Stimulated activated CD4-positive, alpha-beta T cell treated with anti-CD3 and anti-CD28 coated beads, Interleukin-12 subunit alpha, Interleukin-12 subunit beta, amount 100 ng/mL, for 48 hours (primary cell): ENCODE data around the gene PLEKHJ1.
"Not testable (repeated sequence)": the region's sequence is repeated elsewhere in the genome, so short reads cannot be mapped to it uniquely, and the experiment has no call there.

ENCODE experiments used
- DNase-seq, 3 donors: peaks; one replicate each; pipeline ENCODE4 v3.0.0-alpha.2; 2020; ENCODE audit warnings: low read depth in 2 of 3, low spot score in 1 of 3

PLEKHJ1 gene

GRCh38 chr19:2236314-2237050 lies at the start of gene PLEKHJ1, which contains the start of gene SF3A2:
Gene PLEKHJ1, minus strand, starts transcription at chr19:2236329. Its CDS starts 81 bp downstream, at chr19:2236248.
Gene SF3A2, plus strand, starts transcription at chr19:2236824. Its CDS starts 6,595 bp downstream, at chr19:2243419.
- peak; percentile 96 to 98 (median 97) for DNase-seq

DNA sequence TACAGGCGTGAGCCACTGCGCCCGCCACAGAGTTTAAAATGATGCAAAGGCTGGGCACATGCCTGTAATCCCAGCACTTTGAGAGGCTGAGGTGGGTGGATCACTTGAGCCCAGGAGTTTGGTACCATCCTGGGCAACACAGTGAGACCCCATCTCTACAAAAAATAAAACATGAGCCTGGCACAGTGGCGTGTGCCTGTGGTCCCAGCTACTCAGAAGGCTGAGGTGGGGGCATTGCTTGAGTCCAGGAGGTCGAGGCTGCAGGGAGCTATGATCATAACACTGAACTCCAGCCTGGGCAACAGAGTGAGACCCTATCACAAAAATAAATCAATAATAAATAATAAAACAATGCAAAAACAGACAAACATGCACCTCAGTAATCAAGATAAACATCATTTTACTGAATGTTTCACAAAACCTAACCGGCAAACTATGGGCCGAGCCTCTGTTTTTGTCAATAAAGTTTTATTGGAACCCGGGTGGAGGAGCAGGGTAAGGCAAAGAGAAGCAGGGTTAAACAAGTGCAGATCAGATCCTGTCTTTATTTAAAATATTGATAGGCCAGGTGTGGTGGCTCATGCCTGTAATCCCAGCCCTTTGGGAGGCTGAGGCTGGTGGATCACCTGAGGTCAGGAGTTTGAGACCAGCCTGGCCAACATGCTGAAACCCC lies 47.8 kb upstream of the PLEKHJ1 start:
- no peak for DNase-seq

DNA sequence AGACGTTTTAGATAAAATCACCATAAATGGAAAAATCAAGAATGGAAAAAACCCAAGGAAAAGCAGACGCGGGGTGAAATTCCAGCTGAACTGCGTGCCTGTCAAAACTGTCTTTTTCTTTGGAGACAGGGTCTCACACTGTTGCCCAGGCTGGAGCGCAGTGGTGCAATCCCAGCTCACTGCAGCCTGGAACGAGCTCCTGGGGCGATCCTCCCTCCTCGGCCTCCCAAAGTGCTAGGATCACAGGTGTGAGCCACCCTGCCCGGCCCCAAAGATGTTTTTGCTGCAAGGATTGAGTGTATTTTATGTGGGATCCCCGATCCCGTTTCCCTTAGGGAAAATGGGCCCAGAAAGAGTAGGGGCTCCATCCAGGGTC lies 46.7 kb upstream of the PLEKHJ1 start:
- no peak for DNase-seq

DNA sequence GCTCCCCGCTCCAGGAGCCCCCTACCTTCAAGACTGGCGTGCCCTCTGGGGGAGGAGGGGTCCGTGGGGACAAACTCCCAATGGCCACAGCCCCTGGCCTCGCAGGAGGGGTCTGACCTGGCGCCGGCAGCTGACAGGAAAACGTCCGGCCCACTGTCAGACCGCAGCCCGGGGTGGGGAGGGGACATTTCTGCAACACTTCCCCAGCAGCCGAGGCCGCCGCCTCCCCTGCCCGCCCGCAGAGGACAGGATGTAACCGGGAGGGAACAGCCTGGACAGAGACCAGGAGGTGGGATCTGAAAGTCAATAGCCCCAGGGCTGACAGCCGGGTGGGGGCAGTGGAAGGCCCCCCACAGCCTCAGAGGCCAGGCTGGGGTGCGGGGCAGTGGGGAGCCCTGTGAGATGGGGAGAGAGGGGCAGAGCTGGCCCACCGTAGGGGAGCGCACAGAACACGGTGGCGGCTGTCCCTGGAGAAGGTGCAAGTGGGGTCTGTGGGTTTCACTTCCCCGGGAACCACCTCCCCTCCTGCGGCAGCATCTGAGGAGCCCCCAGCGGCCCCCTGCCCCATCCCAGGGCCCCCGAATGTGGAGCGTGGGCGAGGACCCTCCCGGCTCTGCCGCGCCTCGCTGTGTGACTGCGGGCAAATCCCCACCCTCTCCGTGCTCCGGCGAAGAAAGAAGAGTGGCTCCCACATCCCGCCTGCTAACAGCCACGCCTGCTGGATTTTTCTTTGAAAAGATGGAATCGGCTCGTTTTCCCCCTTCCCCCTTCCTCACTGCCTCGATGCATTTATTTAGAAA lies 46.1 kb upstream of the PLEKHJ1 start, which contains the start of gene PEAK3:
Gene PEAK3 (minus strand): TSS at position 114 of the 800 bp plus-strand sequence. CDS start 1,244 bp downstream, outside the sequence.
- DNase-seq = no peak

DNA sequence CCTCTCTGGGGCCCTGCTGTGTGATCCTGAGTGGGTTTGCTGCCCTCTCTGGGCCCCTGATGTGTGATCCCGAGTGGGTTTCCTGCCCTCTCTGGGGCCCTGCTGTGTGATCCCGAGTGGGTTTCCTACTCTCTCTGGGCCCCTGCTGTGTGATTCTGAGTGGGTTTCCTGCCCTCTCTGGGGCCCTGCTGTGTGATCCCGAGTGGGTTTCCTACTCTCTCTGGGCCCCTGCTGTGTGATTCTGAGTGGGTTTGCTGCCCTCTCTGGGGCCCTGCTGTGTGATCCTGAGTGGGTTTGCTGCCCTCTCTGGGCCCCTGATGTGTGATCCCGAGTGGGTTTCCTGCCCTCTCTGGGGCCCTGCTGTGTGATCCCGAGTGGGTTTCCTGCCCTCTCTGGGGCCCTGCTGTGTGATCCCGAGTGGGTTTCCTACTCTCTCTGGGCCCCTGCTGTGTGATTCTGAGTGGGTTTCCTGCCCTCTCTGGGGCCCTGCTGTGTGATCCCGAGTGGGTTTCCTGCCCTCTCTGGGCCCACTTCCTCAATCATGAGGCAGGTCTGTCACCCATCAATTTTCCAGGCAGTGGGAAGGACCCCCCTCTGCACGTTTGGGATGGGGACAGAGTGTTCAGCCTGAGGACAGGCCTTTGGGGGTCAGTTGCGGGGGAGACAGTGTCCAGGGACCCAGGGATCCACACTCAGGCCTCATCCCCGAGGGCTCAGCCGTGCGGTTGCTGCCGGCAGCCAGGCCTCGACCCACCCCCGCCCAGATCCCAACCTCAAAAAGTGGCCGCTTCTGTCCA lies 45.3 kb upstream of the PLEKHJ1 start:
- DNase-seq = not testable (repeated sequence)

DNA sequence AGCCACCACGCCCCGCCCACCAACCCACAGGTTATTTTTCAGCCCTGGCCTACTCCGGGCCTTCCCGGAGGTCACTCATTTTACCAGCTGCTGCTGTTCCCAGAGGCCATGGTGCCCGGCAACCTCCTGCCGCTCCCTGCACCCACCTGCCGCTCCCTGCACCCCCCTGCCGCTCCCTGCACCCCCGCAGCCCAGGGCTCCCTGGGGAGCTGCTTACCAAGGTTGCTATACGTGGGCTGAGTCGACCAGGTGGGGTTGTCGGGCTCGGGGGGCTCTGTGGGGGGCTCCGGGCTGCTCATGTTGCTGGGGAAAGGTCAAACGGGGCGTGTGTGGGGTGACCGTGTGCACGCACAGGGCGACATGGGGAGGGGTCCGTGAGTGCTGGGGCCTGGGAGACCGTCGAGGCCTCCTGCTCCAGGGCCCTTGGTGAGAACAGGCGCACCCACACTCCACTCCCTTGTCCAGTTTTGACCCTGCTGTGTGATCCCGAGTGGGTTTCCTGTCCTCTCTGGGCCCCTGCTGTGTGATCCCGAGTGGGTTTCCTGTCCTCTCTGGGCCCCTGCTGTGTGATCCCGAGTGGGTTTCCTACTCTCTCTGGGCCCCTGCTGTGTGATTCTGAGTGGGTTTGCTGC lies 44.6 kb upstream of the PLEKHJ1 start:
- DNase-seq = no peak

DNA sequence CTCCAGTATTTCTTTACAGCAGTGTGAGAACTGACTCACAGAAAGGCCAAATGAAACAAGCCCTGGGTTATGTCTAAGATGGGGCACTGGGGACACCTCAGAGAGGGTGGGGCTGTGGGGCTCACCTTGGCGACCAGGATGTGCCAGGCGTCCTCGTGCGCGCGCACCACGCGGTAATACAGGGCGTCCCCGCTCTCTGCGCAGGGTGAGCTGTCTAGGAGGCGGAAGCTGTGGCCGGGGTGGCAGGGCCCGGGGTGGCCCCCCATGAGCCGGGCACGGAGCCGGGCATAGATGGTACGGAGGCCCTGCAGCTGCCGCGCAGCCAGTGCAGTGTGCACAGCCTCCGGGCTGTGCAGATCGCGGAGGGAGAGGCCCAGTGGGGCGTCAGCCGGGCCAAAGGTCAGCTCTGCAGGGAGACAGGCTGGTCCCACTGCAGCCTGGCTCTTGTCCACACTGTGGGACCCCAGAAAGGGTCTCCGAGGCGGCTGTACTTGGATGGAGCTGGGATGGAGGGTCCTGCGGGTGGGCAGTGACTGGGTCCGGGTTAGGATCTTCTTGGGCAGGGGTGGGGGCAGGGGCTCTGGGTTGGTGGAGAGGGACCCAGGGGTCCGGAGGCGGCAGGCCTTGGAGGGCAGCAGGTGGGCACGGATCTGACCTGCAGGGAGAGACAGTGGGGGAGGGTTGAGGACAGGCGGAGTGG lies 42.5 kb upstream of the PLEKHJ1 start:
- no peak for DNase-seq

- DNase-seq = no peak
Observed at GRCh38 chr19:2277138-2277537, 41.0 kb upstream of the PLEKHJ1 start.

- DNase-seq = no peak
Observed at GRCh38 chr19:2276429-2276986, 40.4 kb upstream of the PLEKHJ1 start.

DNA sequence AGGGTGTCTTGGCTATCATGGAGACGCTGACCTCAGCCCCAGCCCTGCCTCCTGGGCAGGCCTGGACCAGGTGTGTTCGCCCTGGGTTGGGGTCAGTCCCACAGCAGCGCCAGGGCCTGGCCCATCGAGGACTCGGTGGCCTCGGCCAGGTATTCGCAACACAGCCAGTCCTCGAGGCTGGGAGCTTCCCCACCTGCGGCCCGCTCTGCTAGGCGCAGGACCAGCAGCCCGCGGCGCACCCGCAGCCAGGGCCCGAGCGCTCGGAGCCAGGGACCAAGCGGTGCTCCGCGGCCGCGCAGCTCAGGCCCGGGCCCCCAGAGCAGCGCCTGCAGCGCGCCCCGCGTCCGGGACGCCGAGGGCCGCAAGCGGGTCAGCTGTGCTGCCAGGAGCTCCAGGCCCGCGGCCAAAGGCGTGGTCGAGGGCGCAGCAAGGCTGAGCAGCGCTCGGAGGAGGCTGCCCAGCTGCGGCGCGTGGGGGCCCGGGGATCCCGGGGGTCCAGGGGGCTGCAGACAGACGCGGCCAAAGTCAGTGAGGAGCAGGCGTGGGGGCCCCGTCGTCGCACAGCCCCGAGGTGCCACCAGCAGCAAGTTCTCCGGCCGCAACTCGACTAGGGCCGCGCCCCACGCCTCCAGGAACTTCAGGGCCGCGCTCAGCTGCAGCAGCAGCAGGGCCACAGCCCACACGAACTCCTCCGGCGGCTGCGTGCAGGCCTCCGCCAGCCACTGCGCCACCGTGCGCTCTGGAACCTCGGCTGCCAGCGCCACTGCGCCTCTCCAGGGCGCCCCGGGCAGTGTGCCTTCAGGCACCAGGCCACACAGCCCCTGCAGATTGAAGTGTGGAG lies 39.7 kb upstream of the PLEKHJ1 start:
- no peak for DNase-seq

GRCh38 chr19:2274931-2275535 lies 38.9 kb upstream of the PLEKHJ1 start:
- DNase-seq = no peak

DNA sequence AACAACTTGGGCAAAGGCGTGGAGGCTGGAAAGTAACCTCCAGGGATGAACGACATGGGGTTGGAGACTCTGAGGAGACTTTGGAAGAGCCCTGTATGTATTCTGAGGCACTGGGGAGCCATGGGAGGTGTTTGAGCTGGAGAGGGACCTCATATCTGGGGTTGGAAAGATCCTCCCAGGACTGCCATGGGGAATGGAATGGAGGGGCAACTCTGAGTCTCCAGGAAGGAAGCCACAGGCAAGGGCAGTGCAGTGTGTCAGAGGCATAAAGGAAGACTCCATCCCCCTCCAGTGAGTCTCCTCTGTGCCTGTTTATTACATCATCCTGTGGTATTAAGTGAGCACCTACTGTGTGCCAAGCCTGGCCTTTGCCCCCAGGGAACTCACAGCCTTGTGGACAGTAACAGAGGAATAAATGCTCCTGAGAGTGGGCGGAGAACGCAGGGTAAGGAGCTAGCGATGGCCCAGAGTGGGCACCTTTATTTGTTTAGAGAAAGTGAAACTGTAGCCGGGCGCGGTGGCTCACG lies 38.1 kb upstream of the PLEKHJ1 start:
- DNase-seq = no peak

DNA sequence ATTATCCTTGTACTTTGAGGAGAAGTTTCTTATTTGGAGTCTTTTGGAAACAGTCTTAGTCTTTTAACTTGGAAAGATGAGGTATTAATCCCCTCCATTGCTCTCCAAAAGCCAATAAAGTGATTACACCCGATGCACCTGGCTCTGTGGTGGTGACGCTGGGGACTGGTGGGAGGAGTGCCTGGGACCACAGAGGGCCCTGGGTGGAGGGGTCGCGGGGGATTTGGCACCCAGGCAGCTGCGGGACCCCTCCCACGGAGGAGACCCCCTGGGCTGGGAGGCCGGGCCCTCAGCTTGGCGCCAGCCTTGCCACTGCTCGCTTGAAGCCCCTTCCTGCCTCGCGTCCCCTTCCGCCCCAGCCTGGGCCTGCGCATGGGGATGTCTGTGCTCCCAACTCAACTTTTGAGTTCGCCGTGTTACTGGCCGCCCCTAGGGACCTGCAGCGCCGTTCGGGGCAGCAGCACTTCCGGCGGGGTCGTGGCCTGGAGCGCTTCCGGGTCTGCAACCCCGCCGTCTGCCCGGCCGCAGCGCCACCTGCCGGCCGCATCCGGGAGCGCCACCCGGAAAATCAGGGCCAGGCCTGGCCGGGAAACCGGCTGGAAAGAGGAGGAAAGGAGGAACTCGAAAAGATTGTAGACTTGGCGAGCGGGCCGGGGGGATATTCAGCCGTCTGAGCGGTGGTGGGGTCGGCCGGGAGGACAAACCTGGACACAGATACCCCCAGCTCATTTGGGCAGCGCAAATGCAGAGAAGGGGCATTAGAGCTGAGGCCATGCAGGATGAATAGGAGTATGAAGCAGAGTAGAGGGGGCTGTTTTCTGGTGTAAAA lies 37.4 kb upstream of the PLEKHJ1 start:
- DNase-seq = peak; percentile 62 to 75 (median 72)

DNA sequence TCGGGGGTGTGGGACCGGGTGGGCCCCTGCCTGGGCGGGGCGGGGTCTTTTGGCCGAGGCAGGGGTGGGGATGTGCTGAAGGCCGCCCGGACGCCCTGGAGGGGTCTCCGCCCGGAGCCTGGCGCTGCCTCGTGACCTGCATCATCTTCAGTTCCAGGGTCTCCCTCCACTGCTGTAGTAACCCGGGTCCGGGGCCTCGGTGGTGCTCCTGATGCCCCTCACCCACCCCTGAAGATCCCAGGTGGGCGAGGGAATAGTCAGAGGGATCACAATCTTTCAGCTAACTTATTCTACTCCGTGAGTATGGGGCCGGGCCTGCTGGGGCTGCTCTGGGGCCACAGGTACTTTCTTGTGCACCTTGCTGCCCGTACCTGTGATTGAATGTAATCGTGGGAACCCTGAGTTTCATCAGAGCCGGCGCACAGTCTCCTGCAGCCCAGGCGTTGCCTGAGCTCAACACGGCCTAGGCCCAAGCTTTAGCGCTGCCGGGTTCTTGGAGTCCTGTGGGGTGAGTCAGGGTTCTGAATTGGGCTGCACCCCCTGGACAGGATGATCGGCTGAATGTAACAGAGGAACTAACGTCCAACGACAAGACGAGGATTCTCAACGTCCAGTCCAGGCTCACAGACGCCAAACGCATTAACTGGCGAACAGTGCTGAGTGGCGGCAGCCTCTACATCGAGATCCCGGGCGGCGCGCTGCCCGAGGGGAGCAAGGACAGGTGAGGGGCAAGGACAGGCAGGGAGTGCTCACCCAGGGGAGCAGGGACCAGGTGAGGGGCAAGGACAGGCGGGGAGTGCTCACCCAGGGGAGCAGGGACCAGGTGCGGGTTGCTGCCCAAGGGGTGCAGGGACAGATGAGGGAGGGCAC lies 35.3 kb upstream of the PLEKHJ1 start:
- no peak for DNase-seq

DNA sequence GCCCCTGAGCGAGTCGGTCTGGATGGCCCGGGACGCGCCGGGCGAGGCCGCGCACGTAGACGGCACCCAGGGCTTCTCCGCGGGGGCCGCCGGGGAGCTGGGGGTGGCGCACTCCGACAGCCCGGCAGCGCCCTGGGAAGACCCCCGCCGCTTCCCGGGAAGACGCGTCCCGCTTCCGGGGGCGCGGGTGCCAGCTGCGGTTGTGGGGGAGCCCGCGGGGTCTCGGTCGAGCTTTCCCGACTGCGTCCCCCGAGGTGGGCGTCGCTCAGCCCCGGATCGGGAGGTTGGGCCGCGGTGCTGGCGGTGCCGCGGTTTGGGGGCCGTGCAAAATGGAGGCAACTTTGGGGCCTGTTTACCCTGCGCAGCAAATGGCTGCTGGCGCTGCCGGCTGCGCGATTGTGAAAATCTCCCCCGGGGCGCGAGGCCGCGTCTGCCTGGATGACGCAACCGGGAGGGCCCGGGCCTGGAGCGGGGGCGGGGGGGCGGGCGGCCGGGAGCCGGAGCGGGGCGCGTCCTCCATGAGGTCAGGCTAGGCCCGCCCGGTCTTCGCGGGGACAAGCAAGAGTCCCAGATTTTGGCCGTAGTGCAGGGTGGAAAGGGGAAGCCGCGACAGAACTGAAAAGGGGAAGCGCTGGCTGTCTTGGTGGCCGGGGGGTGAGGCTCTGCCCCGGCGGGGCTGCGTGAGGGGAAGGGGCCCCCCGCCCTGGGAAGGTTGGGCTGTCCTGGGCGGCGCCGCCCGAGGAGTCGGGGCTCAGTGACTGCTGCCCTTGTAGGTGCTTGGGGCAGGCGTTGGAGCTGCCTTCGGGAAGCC lies 34.5 kb upstream of the PLEKHJ1 start:
- peak in 2 of 3 donors; percentile 68 to 70 for DNase-seq
